Measurements from ENCODE around the gene NENF.

Gene NENF

DNA sequence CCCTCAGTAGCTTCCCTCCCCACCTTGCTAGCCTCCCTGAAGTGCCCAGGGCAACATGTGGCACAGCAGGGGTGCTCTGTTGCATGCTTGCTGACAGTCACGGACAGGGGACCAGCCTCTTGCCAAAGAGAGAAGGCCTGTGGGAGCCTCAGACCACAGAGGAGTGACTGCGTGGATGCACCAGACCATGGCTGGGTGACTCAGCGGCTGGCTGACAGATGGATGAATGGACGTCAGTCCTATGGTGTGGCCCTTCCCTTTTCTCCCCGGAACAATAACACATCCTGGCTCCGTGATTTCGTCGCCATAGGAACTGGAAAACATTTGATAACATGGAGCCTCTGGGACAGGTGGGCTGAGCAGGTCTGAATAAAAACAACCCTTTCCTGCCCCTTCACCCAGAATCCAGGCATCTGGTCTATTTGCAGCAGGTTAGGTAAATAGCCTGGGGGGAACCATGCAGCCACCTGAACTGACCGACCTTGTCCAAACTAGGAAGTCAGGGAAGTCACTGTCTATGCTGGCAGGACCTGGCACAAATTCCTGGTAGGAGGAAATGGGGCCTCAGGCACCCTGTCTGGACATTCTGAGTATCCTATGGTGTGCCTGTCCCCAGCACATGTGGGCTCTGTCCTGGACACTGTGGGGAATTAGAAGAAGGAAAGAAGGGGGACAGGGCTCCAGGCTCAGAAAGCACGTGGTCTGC is 53.3 kb downstream of the NENF start:
- peak in 1 of 2 experiments; percentile 51 for DNase-seq (ENCODE audit: low spot score in 2 of 2)
- in situ Hi-C loops (cut with MboI; ENCODE audit: low sequenced_read_pairs) = loop anchor here (25.0 kb wide), 1 partner anchor 501 kb away; no protein-coding TSS in a partner anchor

DNA sequence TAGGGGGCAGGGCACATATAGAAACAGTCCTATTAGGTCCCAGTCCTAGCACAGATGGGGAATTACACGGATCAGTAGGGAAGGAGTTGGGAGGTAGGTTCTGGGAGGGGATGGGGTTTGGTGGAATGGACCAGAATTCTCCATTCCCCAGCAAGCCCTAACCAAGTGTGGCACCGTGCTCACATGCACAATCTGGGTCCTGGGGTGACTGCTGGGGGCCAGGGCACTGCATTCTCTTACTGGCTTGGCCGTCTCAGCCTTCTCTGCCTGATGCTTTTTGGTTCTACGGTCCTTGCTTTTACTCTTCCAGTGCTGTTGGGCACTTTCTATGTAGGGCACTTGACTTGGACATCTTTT is 53.9 kb downstream of the NENF start:
- H3K36me3 ChIP-seq (replicated peaks) = no peaks in the 10 kb centered on the region
- in situ Hi-C loops (cut with MboI; ENCODE audit: low sequenced_read_pairs) = loop anchor here (25.0 kb wide), 1 partner anchor 501 kb away; no protein-coding TSS in a partner anchor

More for the DNA sequence above, 53.3 kb downstream of the NENF start:
- no peaks in the 10 kb centered on the region for H3K9me3 ChIP-seq
- no peak overlapping the region for H3K4me3 ChIP-seq
- H3K36me3 ChIP-seq (replicated peaks) = no peaks in the 10 kb centered on the region
- no peaks in the 10 kb centered on the region for H3K27me3 ChIP-seq (ENCODE audit: low read depth)
- H3K4me1 ChIP-seq = peaks cover 4% of the 10 kb centered on the region

DNA sequence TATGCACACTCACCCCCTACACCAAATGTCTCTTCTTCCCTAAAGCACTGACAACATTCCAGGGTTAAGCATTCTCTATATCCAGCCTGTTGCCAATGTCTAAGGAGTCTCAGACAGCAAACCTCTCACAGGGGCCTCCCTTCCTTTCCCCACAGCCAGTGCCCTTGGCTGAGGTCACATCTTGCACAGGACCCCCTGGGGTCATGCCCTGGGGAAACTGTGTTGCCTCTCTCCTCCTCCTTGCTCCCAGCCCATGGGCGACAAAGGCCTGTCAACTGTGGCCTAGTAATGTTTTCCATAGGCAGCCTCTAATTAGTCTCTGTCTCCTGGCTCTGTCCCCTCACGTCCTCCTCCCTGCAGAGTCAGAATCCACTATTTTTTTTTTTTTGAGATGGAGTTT is 54.6 kb downstream of the NENF start:
- in situ Hi-C loops (cut with MboI; ENCODE audit: low sequenced_read_pairs) = loop anchor here (25.0 kb wide), 1 partner anchor 500 kb away; no protein-coding TSS in a partner anchor
- no peak overlapping the region for H3K4me3 ChIP-seq
- no peaks in the 10 kb centered on the region for H3K27me3 ChIP-seq (ENCODE audit: low read depth)
- no peaks in the 10 kb centered on the region for H3K36me3 ChIP-seq (replicated peaks)
- no peak for DNase-seq (ENCODE audit: low spot score in 2 of 2)
- H3K9me3 ChIP-seq = no peaks in the 10 kb centered on the region
- peaks cover 4% of the 10 kb centered on the region for H3K4me1 ChIP-seq

More for the DNA sequence above, 53.9 kb downstream of the NENF start:
- no peak for DNase-seq (ENCODE audit: low spot score in 2 of 2)
- Histone ChIP-seq H3K4me3 (no peak overlapping the region), H3K9me3 (no peaks in the 10 kb centered on the region), H3K4me1 (peaks cover 4% of the 10 kb centered on the region), H3K27me3 (ENCODE audit: low read depth) (no peaks in the 10 kb centered on the region)

DNA sequence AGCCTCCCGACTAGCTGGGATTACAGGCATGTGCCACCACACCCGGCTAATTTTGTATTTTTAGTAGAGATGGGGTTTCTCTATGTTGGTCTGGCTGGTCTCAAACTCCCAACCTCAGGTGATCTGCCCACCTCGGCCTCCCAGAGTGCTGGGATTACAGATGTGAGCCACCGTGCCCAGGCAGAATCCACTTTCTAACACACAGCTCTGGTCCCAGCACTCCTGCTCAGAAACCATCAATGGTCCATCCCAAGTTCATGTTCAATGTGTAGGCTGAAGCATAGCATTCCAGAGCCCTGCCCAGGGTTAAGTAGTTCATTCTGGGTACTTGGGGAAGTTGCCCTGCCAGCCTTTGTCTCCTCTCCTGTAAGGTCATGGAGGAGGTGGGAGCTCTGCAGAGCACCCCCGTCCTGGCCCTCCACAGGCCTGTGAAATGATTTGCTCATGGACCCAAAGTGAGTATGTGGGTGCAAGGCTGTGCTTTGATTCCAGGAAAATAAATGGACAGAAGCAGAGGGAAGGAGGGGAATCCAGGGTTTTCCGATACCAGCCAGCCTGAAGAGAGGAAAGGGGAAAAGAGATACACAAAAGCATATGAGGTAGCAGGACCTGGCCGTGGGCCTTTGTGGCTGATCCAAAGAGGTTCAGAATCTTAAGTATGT is 55.2 kb downstream of the NENF start:
- no peak for DNase-seq (ENCODE audit: low spot score in 2 of 2)
- no peaks in the 10 kb centered on the region for H3K27me3 ChIP-seq (ENCODE audit: low read depth)
- no peaks in the 10 kb centered on the region for H3K9me3 ChIP-seq
- H3K4me3 ChIP-seq = no peak overlapping the region
- in situ Hi-C loops (cut with MboI; ENCODE audit: low sequenced_read_pairs) = loop anchor here (25.0 kb wide), 1 partner anchor 499 kb away; no protein-coding TSS in a partner anchor
- H3K4me1 ChIP-seq = peaks cover 4% of the 10 kb centered on the region
- H3K36me3 ChIP-seq (replicated peaks) = no peaks in the 10 kb centered on the region

DNA sequence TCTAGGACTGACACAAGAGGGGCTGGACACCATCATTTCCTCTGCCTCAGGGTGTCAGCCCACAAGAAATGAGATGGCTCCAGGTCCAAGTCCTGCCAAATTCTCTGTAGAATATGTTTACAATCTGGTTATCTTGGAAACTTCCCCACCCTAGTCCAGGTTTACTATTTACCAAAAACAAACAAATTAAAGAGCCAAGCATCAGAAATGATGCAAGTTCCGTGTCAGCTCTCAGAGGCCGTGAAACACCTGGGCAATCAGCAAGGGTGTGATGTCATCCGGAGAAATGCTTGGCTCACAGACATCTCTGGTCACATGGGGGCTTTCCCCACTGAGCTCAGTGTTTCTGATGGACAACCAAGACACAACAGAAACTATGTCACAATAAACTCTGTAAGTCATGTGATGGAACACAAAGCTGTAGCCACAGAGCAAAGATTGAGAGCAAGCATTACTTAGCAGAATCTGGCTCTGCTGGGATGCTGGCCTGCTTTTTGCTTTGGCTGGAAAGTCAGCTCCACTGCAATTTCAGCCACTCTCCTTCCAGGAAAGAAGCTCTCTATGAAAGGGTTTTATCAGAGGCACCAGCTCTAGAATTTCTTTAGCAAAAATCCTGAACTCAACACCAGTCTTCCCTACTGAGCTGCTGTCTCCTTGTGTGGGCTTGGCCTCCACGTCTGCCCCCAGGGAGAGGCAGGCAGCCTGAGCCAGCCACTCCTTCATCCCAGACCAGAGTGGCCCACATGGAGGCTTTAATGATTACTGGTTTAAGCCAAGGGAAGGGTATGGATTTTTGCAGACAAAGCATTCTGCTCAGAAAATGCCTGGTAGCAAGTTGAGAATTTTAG is 55.9 kb downstream of the NENF start:
- no peak for DNase-seq (ENCODE audit: low spot score in 2 of 2)
- in situ Hi-C loops (cut with MboI; ENCODE audit: low sequenced_read_pairs) = loop anchor here (25.0 kb wide), 1 partner anchor 499 kb away; no protein-coding TSS in a partner anchor
- Histone ChIP-seq H3K36me3 (replicated peaks) (no peaks in the 10 kb centered on the region), H3K27me3 (ENCODE audit: low read depth) (no peaks in the 10 kb centered on the region), H3K9me3 (no peaks in the 10 kb centered on the region), H3K4me1 (peaks cover 4% of the 10 kb centered on the region), H3K4me3 (no peak overlapping the region)

DNA sequence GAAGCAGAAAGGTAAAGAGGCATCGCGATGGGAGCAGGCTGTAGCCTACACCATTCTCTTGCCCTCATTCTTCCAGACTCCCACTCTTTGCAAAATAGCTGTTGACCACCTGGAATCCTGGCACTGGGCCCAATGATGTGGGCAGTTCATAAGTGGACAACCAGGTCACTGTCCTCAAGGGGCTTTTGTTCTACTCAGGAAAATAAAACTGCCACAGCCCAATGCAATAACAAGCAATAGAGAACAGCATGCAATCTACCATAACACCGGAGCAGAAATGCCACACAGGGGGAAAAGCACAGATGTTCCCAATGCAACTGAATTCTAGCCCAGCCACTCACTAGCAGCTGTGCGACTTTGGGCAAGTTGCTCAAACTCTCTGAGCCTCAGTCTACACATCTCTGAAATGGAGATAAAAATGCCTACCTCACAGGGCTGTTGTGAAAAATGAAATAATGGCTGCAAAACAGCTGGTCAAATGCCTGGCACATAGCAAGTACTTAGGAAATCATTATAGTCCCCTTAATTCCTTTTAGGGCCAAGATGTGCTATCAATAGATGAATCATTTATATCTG is 56.7 kb downstream of the NENF start:
- Histone ChIP-seq H3K27me3 (ENCODE audit: low read depth) (no peaks in the 10 kb centered on the region), H3K4me3 (no peak overlapping the region), H3K9me3 (no peaks in the 10 kb centered on the region), H3K4me1 (peaks cover 4% of the 10 kb centered on the region), H3K36me3 (replicated peaks) (no peaks in the 10 kb centered on the region)
- in situ Hi-C loops (cut with MboI; ENCODE audit: low sequenced_read_pairs) = loop anchor here (25.0 kb wide), 1 partner anchor 498 kb away; no protein-coding TSS in a partner anchor
- DNase-seq (ENCODE audit: low spot score in 2 of 2) = no peak

DNA sequence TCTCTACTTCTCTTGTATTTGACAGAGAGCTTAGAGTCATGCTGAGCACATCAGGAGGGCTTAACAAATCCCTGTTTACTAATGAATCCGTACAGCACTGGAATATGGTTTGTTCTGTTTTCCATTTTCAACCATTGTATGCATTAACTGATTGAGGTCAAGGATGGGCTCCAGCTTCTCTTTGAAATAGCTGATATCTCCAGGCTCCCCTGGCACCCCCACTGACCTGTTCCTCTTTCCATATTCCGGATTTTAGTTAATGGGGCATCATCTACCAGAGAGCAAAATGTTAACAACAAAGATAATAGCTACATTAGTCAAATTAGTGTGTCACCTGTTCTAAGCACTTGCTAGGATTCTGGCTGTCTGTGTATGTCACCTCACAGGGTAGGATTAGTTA is 57.6 kb downstream of the NENF start:
- DNase-seq (ENCODE audit: low spot score in 2 of 2) = no peak
- Histone ChIP-seq H3K4me1 (peaks cover 4% of the 10 kb centered on the region), H3K4me3 (no peak overlapping the region), H3K36me3 (replicated peaks) (no peaks in the 10 kb centered on the region), H3K27me3 (ENCODE audit: low read depth) (no peaks in the 10 kb centered on the region), H3K9me3 (no peaks in the 10 kb centered on the region)
- in situ Hi-C loops (cut with MboI; ENCODE audit: low sequenced_read_pairs) = loop anchor here (25.0 kb wide), 1 partner anchor 497 kb away; no protein-coding TSS in a partner anchor

DNA sequence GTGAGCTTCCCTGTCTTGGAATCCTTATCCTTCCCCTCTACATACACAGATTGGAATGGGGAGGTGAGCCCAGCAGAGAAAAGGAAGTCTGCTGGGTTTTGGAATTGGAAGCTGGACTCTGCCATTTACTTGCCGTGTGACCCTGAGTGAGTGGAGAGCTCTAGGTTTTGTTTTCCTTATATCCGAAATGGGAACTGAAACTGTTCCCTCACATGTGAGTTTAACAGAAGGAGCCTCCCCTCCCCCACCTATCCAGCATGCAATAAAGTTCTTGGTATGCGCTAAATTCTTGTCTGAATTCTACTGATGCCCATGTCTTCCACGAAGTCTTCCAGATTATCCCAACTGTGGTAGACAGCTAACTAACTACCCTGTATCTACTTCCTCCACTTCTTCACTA is 58.7 kb downstream of the NENF start:
- Histone ChIP-seq H3K27me3 (ENCODE audit: low read depth) (no peaks in the 10 kb centered on the region), H3K4me1 (no peaks in the 10 kb centered on the region), H3K9me3 (no peaks in the 10 kb centered on the region), H3K36me3 (replicated peaks) (no peaks in the 10 kb centered on the region), H3K4me3 (no peak overlapping the region)
- in situ Hi-C loops (cut with MboI; ENCODE audit: low sequenced_read_pairs) = loop anchor here (25.0 kb wide), 1 partner anchor 496 kb away; no protein-coding TSS in a partner anchor
- DNase-seq (ENCODE audit: low spot score in 2 of 2) = no peak

Data from HAP-1 (cell line).